Measurements from ENCODE around the gene TSPAN5.

The TSPAN5 gene

DNA sequence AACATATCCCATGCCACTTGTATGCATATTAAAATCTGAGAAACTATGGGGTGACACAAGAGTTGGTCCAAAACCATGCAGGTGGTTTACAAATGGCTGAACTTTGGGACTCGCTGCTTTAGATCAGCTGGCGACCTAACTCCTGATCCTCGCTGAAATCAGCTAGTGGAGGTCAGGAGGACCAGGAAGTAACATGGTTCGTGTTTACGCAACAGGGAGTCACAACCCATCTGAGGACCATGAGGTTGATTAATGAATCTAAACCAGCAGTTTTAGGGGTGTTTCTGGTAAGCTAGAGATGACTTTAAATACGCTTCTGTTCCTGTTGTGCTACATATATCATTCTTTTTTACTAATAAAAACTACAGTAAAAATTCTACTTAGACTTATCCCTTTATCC lies 12.9 kb downstream of the TSPAN5 start:
- DNase-seq (ENCODE audit: low read depth, low spot score): no peak

GRCh38 chr4:98643755-98644154 lies 14.7 kb downstream of the TSPAN5 start:
- no peak for DNase-seq (ENCODE audit: low read depth, low spot score)

DNA sequence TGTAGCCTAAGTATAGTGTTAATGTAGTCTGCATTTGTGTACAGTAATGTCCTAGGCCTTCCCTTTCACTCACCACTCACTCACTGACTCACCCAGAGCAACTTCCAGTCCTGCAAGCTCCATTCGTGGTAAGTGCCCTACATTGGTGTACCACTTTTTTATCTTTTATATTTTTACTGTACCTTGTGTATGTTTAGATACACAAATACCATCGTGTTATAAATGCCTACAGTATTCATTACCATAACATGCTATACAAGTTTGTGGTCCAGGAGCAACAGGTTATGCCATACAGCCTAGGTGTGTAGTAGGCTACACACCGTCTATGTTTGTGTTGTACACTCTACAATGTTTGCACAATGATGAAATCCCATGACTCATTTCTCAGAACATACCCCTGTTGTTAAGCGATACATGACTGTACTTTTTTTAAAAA lies 15.4 kb downstream of the TSPAN5 start:
- DNase-seq (ENCODE audit: low read depth, low spot score): no peak

- DNase-seq (ENCODE audit: low read depth, low spot score): no peak
Observed at GRCh38 chr4:98641906-98642668, 16.3 kb downstream of the TSPAN5 start.

- no peak for DNase-seq (ENCODE audit: low read depth, low spot score)
Observed at GRCh38 chr4:98641376-98641775, 17.0 kb downstream of the TSPAN5 start.

GRCh38 chr4:98639523-98639922 lies 18.9 kb downstream of the TSPAN5 start:
- DNase-seq (ENCODE audit: low read depth, low spot score): no peak

DNA sequence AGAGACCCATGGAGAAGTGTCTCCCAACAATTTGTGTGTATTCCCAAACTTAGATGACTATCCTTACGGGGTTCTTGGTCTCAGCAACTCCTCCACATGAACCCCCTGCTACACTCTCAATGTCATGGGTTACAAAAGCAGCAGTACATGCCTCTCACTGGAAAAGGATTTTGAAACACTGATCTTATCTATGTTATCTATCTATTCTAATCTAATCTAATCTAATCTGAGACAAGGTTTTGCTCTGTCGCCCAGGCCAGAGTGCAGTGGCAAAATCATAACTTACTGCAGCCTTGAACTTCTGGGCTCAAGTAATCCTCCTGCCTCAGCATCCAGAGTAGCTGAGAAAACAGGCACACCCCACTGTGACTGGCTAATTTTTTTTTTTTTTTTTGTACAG lies 19.3 kb downstream of the TSPAN5 start:
- no peak for DNase-seq (ENCODE audit: low read depth, low spot score)

- DNase-seq (ENCODE audit: low read depth, low spot score): no peak
Observed at GRCh38 chr4:98638661-98639060, 19.8 kb downstream of the TSPAN5 start.

GRCh38 chr4:98634061-98634460 lies 24.4 kb downstream of the TSPAN5 start:
- DNase-seq (ENCODE audit: low read depth, low spot score): no peak

DNA sequence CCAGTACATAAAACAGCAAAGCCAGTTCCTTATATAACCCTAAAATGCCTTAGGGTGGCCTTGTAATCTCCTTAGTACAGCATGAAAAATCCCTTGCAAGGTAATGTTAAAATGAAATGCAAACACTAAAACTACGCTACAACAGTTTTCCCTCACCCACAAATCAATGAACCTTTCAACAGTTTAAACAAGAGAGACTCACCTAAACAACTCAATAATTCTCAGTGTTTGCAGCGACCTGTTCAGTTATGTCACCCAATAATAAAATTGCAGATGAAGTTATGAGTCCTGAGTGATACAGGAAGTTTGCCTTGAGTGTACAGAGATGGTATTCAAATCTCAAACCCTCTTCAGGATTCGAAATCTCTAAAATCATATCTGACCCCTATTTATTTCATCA lies 25.3 kb downstream of the TSPAN5 start:
- no peak for DNase-seq (ENCODE audit: low read depth, low spot score)

- DNase-seq (ENCODE audit: low read depth, low spot score): no peak
Observed at GRCh38 chr4:98632258-98632657, 26.2 kb downstream of the TSPAN5 start.

DNA sequence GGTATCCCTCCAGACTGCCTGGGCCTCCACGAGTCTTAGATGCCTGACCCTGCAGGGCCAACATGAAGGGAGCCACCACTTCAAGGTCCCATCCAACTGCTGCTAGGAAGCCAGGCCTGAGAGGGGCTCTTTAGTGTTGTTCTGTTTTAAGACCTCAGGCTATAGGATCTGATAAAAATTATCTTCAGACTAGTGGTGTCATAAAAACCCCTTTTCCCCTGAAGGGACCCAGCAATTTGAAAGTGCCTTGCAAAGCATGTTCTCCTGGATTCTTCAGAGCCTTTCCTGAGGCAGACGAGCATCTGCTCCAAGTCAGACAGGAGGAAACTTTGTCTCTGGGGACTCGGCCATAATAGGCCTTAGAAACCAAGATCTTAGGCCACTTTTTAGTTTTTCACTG lies 26.9 kb downstream of the TSPAN5 start:
- no peak for DNase-seq (ENCODE audit: low read depth, low spot score)

DNA sequence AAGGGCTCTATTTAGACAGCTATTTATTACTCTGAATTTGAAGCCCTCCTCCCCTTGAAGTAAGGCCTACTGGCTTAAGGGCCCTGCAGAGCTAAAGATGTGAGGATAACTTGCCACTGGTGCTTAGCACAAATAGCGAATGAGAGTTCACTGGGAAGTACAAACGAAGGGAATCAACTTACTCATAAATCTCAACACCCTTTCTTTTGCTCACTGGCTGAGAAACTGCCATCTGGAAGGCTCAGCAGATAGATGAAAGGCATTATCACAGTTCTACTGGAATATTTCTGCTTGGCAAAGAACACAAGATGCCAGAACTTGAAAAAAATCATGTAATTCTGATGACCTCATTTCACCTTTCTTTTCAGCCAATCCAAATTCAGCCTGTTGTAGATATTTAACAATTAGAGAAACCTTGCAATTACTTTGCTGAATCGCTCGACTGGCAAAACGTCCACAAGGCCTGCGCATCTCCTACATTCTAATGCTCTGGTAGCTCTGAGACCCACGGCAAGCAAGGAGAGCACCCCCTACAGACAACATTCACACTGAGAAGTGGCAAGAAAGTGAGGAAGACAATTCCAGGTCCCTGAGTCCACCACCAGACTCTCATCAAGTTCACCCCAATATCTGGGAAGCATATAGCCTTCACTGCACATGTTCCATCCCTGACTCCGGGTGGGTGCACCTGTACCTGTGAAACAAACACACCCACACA lies 27.5 kb downstream of the TSPAN5 start:
- no peak for DNase-seq (ENCODE audit: low read depth, low spot score)

DNA sequence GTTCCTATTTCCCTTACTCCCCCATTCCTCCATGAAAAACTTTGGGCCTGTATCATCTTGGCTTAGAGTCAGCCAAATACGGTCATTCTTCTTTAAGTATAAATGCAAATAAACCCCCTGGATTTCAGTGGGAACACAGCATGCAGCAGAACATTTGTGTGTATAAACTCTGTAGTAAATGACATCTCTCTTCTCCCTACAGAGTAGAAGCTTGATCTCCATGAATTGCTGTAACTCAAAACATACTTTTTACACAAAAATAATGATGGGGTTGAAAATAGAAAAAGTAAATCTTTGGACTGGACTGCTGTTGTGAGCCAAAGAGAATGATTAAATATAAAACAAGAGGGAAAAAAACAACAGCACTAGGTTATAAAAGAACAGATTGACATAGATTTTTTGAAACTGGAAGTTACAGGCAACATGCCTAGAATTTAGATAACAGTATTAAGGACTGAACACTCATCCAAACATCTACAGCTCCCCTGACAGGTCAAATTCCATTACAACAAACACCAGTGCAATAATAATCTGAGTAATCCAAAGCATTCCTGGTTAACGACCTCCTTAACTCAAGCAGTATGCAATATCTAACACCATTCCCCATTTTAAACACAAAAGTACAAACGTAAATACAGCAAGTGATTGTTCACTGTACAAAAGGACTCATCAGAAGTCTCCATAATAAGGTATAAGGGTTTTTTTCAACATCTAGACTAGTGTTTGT lies 30.7 kb downstream of the TSPAN5 start:
- no peak for DNase-seq (ENCODE audit: low read depth, low spot score)

DNA sequence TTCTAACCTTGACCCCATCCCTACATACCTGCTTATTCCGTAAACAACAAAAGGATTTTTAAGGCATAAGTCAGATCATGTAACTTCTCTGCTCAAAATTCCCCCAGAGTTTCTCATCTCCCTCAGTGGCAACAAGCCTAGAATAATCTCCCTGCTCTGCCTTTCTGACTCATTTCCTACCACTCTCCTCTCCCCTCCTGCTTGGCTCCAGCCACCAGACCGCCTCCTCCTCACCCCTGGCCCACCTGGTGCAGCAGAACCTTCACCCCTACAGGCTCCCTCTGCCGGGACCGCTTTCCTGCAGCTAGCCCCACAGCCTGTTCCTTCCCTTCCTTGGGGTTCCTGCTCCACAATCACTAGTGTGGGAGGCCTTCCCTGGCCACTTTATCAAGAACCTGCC lies 32.1 kb downstream of the TSPAN5 start:
- no peak for DNase-seq (ENCODE audit: low read depth, low spot score)

GRCh38 chr4:98625920-98626319 lies 32.5 kb downstream of the TSPAN5 start:
- DNase-seq (ENCODE audit: low read depth, low spot score): no peak

DNA sequence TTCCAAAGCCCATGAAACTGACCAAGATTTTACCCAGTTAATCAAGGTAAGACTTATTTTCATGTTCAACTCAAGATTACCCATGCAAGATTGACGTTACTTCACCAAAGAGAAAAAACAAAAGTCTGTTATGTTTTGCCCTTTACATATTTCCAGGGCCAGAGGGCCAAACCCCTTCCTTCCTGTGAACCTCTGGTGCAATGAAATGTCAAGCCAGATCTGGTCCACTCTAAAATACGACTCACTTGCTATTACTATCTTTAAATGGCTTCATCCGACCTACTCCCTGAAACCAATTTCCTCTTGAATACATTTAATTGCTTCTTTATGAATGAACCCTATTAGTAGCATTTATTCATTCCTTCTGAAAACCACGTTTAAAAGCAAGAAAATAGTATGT lies 33.0 kb downstream of the TSPAN5 start:
- no peak for DNase-seq (ENCODE audit: low read depth, low spot score)

GRCh38 chr4:98624642-98625041 lies 33.8 kb downstream of the TSPAN5 start:
- no peak for DNase-seq (ENCODE audit: low read depth, low spot score)

DNA sequence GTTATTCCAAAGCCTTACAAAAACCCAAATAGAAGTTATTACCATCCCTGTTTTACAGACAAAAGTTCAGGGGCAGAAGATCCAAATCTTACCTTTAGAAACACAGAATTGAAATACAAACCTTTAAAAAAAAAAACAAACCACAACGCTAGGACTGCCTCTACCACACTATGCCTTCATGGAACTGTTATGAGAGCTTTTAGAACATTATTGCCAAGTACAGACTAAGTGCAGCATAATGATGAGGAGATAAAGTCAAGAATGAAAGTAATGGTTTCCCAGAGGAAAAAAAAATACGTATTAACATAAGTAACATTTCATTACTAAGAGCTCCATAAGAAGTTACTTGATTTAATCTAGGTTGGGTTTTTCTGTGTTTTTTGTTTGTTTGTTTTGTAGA lies 34.3 kb downstream of the TSPAN5 start:
- no peak for DNase-seq (ENCODE audit: low read depth, low spot score)

DNA sequence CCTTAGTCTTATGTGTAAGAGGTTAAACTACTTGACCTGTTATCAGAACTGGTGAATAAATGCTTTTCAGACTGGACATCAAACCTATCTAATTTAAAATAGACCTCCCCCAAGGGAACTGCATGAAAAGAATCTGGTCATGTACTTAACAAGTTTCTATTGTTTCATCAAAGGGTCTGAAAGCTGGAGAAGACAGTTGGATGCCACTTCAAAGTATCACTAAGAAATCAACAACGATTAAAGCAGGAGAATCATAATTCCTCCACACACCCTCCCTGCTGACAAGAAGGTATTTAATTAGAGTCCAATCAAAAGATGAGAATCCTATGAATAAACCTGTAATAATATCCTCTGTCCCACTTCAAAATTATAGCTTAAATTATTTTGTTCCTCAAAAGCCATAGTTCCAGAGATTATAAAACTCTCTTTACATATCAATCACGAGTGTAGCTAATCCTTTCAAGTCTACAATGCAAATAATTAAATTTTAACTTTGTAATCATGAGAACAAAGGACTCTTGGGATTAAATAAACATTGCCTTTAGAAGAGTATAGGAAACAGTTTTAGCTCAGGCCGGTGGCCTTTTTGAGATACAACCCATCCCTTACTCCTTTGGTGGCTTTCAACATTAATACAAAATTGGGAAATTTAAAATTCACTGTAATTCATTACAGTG lies 35.1 kb downstream of the TSPAN5 start:
- DNase-seq (ENCODE audit: low read depth, low spot score): no peak

GRCh38 chr4:98620087-98620784 lies 38.2 kb downstream of the TSPAN5 start:
- DNase-seq (ENCODE audit: low read depth, low spot score): no peak
